ENCODE measurements around the gene PTTG1IP.

DNA sequence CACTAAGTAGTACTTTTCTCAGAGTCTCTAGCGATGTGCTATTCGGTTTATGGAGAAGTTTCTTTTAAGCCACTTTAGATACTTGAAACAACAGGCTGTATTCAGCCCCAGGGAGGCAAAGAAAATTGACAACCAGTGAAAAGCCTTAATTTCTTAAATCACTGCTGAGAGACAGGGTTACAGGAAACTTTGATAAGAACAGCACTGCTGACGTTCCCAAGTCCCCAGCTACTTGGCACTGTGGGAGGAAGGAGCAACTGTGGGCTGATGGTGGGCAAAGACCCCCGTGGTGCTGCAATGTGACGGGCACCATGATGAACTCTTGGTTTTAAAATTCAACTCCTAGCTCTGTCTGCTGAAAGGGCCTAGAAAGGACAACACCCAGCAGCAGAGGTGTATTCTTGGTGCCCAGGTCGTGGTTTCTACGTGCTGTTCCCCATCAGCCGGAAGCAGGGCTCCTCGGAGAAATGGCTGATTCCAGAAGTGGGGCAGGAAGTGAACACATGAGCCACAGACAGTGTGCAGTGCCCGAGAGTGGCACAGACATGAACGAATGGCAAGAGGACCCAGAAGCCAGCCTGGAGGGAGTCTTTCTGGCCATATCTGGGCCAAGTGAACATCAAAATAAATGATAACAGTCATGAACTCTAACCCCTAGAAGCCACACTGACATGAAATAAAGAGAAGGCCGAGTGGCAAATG is 5.3 kb downstream of the PTTG1IP start:
- TF ChIP-seq CTCF (IDR thresholded peaks at IDR 0.05) (no peak), POLR2AphosphoS5 (IDR thresholded peaks at IDR 0.05) (no peak), POLR2A (IDR thresholded peaks at IDR 0.05) (no peak), EP300 (IDR thresholded peaks at IDR 0.05) (no peak)

Measured in sigmoid colon (tissue), 4 donors.